T1000 (cell line): ENCODE measurements around the gene ELK4.

Experiments
- DNase-seq: peaks from one replicate; lab custom pipeline; 2025; ENCODE audit warnings: mixed read lengths; lab: John Stamatoyannopoulos, UW

ELK4 gene

DNA sequence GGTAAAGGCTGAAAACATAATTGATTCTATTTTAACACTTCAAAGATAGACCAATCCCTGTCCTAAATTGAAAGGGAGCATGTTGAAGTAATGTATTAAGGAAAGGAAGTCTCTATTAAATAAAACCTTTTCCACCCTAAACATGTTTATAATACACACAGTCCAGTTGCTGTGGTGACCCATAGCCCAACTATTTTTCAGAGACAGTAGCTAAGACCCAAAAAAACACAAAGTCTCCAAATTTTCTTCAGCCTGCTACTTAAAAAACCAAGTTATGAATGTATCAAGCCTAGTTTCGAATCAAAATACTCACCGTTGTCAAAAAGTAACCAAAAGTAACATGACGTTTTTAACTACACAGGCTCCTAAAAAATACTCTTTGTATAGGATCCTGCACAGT lies 1.6 kb downstream of the ELK4 start:
- no peak for DNase-seq

DNA sequence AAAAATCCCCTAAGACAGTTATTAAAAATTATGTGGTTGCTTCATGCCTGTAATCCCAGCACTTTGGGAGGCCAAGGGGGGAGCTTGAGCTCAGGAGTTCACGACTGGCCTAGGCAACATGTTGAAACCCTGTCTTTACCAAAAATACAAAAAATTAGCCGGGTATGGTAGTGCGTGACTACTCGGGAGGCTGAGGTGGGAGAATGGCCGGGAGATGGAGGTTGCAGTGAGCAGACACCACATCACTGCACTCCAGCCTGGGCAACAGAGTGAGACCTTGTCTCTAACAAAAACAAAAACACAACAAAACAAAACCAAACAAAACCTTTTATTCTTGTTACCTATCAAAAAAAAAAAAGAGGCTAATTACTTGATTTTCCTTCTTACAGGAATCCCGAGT lies 2.1 kb downstream of the ELK4 start:
- no peak for DNase-seq

GRCh38 chr1:205627956-205628355 lies 3.9 kb downstream of the ELK4 start:
- DNase-seq = no peak

DNA sequence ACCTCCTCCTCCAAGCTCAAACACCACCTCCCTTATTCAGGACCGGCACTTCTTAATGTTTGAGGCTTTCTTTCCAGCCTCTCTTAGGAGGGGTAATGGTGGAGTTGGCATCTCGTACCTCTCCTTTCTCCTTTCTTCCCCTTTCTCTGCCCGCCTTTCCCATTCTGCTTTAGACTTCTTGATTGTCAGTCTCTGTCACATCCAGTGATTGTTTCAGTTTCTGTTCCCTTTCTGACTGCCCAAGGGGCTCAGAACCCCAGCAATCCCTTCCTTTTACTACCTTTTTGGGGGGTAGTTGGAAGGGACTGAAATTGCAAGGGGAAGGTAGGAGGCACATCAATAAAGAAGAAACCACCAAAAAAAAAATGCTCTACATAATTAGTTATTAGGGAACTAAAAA lies 5.6 kb downstream of the ELK4 start:
- DNase-seq = no peak

- no peak for DNase-seq
Observed at GRCh38 chr1:205623646-205624045, 8.2 kb downstream of the ELK4 start.

DNA sequence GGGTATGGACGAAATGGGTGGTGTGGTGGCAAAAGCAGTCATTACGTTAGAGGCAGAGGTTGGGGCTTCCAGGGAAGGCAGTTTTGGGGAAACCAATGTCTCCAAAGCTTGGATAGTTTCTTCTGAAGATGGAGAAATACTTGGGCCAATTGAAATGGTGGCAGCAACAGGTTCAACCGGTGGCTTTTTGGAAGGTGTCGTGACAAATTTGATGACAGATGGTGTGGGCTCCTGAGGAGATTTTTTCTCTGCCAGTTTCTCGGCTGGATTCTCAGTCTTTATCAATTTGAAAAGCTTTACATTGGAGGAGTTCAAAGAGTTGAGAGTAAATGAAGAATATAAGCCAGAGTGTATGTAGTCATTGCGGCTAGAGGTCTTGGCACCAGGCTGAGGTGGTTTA lies 11.5 kb downstream of the ELK4 start:
- DNase-seq = no peak

DNA sequence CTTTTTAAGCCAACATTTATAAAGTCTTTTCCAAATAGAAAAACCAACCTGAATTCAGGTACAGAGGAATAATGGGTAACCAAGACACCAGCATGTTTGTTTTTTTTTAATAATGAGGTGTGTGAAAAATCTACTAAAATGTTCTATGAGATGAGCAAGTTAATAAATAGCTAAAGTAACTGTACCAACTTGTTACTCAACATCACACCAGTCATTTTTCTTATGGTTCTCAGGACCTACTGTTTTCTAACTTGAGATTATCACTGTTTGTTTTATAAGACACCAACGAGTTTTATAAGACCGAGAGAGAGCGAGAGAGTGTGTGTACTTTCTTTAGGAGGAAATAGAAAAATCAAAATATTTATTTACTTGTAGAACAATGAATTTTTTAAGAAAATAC lies 12.4 kb downstream of the ELK4 start:
- no peak for DNase-seq

GRCh38 chr1:205616563-205617293 lies 15.1 kb downstream of the ELK4 start:
- DNase-seq = no peak

DNA sequence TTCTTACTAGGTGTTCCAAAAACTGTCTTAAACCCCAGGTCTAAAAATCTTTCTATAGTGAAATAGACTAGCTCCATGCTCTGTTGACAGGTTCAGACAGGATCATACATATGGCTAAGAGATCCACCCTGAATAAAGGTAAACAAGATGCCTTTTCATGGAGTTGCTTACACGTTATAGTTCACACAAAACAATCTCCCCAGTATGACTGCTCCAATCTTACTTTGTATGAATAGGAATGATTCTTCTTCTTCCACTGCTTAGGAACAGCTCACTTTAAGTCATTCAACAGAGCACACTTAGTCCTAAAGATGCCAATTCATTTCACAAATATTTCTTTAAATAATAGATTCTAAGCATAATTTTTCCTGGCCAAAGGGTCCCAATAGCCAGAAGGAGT lies 16.0 kb downstream of the ELK4 start:
- DNase-seq = no peak

DNA sequence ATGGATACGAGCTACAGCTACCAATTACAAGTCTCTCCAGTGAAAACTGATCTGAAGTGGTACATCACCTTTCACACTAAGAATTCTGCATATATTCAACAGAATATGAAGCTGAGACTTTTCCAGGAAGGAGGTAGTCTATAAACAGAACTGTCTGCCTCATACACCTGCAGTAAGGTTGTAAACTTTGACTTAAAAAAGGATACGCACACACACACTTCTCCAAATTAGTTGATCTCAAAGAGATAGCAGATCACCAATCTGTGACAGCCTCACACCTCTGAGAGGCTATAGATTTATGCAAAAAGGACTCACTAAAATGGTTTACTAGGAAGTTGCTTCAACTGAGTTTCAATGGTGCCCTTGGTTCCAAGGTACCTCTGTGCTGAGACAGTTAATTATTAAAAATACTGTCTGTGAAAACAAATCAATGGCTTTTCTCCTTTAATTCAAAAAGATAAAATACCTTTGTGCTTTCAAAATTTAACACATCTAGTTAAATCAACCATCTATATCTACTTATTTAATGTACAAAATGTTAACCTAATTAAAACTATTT lies 17.9 kb downstream of the ELK4 start:
- DNase-seq = no peak

DNA sequence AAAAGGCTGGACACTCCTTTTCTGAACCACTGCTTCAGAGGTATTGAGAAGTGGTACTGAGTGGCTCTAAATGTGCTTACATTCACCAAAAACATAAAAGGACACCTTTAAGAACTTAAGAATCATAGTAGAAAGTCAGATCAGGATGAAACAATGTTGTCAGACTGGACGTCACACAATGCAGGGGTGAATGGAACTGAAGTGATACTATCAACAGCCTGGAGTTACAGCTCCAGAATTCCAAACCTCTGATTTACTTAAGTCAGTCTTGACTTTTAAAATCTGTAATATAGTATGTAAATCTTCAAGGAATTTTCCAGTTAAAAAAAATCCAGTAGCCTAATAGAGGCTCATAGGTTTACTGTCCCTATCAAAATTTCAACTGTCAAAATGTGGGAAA lies 19.3 kb downstream of the ELK4 start:
- no peak for DNase-seq

DNA sequence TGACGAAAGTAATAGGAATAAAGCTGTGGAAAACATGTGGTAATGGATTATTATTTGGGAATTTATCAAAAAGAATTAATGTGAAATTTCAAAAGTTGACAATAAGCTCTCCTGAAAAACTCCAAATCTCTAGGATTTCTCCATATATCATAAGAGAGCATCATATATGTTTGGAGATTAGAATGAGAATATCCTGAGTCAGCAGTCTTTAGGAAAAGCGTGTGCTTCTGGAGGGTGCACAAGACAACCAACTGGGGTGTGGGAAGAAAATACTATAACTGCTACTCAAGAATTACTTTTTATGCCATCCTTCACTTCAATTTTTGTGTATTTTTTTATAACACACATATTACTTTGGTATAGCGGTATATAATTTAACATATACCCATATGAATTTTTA lies 19.7 kb downstream of the ELK4 start:
- no peak for DNase-seq

GRCh38 chr1:205610901-205611466 lies 20.8 kb downstream of the ELK4 start:
- DNase-seq = no peak

- DNase-seq = no peak
Observed at GRCh38 chr1:205610036-205610435, 21.8 kb downstream of the ELK4 start.

DNA sequence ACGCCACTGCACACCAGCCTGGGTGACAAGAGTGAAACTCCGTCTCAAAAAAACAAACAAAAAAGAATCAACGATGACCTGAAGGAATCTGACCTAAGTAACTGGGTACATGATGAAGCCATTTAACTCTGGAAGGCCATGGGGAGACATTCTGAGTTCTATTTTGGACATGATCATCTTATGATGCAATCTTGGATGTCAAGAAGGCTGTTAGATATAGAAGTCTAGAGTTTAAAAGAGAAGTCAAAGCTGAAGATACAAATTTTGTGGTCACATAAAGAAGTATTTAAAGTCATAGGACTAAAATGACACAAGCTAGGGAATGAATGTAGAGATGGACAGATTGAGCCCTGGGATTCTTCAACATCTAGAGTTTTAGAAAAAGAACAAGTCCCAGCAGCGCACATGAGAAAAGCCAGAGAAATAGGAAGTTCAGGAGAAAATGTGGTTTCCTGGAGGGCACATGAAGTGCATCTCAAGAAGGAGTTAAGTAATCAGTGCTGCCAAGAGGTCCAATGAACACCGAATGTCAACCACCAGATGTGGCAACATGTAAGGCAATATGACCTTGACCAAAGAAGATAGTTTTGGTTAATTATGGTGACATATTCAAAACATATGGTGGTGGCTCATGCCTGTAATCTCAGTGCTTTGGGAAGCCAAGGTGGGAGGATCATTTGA lies 26.8 kb downstream of the ELK4 start:
- DNase-seq = no peak

GRCh38 chr1:205604059-205604458 lies 27.8 kb downstream of the ELK4 start:
- DNase-seq = no peak

DNA sequence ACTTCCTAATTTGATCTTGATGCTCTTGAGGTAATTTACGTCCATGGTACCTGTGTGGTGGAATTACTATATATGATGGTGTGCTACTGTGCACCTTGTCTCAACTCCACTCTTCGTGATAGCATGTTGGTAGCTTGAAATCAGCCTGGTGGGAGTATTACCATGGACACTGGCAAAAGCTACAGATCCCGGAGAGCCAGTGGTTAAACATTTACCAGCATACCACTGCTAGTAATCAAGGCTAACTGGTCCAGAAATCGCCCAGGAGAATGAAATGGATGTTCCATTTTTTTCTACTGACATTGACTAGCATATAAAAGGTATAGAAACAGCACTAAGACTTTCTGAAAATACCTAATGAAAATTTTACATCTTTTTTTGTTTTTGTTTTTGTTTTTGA lies 30.6 kb downstream of the ELK4 start:
- no peak for DNase-seq

- no peak for DNase-seq
Observed at GRCh38 chr1:205600085-205600484, 31.7 kb downstream of the ELK4 start.

DNA sequence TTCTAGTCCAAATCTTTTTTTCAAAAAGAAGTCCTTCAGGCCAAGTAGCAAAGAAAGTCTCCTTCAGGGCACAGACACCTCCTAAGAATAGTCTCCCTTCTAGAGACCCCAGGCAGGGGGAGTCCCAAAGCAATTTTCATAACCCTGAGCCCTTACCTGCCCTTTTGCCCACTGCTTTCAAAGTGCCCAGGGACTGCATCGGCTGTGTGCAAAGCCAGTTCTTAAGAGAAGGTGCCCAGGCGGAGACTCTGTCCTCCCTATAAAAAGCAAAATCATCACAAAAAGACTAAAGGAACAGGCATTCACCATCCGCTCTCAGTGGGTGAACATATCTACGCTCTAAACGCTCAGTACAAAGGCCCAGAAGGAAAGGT lies 32.2 kb downstream of the ELK4 start:
- DNase-seq = no peak

DNA sequence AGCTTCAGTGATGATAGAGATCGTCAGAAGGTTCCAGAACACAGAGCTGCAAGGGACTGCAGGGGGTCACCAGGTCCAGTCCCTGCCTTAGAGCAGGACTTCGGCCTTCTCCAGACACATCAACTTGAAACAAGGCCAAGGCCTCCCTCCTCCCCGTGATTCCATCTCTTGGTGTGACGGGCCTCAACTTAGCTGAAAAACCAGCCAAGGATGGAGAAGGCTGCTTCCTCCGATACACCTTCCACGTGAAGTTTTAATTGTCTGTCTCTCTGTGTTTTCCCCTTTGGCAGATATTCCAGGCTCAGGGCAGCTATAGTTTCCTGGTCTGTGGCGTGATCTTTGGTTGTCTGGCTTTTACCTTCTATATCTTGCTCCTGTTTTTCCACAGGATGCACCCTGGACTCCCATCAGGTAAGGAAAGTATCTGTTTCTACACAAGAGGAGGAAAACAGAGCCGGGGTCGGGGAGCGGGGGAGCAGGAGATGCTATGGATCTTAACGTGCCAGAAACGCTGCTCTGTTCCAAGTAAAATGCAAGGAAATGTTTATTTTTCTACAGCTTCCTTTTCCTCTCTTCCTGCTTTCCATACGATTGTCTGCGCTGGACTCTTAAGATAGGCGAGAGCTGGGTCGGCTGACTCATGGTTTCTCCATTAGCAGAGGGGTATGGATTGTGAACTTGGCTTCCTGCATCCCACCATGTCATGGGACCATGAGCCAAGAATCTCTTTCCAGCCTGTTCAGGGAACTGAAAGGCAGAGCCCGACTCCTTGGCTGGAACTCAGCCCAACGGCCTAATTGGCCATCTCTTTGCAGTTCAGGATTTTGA lies 32.8 kb downstream of the ELK4 start:
- DNase-seq = no peak

GRCh38 chr1:205597691-205598314 lies 34.0 kb downstream of the ELK4 start:
- DNase-seq = no peak

- DNase-seq = no peak
Observed at GRCh38 chr1:205596876-205597275, 34.9 kb downstream of the ELK4 start.
